ENCODE data around the gene SYT2. TPM values are rescaled to one million over a fixed set of nuclear protein-coding genes. Genes with fewer than 3 reads are reported as not detected.
"Not testable (repeated sequence)": the region's sequence is repeated elsewhere in the genome, so short reads cannot be mapped to it uniquely, and the experiment has no call there.

Gene SYT2
- total RNA-seq, 1 experiment from 2014 or later: not detected

DNA sequence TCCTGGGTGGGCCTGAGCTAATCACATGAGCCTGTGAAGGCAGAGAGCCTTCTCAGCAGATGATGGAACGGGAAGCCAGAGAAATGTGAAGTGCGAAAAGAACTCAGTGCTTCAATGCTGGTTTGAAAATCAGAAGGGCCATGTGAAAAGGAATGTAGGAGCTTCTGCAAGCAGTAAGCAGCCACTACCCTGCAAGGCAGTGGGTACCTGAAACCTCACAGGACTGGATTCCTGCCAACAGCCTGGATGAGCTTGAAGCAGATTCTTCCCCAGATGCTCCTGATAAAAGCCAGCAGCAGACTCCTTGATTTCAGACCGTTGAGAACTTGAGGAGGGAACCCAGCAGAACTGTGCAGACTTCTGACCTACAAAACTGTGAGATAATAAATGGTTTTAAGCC is 158.6 kb downstream of the SYT2 start:
- no peak for DNase-seq (ENCODE audit: low read depth)
- in situ Hi-C loops (cut with HindIII; ENCODE audit: low pct_unique_long_range_greater_than_20kb, low sequenced_read_pairs): no loop called here

DNA sequence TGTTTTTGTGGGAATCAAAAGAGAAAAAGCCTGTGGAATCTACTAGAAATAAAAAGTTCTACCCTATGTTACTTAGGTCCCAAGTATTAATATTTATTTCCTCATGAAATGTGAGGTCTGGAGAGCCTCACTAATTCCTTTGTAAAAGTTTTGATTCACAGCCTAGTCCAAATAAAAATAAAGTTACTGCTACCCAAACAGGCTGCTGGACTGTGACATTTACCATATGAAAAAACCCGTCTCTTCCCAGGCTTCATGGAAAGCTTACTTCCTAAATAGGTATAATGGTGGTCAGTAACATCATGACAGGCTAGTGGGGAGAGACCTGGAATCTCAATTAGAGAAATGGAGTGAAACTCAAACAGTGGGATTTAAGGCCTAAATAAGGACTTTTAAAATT is 160.2 kb downstream of the SYT2 start:
- DNase-seq (ENCODE audit: low read depth); in situ Hi-C loops (cut with HindIII; ENCODE audit: low pct_unique_long_range_greater_than_20kb, low sequenced_read_pairs): not testable (repeated sequence)

DNA sequence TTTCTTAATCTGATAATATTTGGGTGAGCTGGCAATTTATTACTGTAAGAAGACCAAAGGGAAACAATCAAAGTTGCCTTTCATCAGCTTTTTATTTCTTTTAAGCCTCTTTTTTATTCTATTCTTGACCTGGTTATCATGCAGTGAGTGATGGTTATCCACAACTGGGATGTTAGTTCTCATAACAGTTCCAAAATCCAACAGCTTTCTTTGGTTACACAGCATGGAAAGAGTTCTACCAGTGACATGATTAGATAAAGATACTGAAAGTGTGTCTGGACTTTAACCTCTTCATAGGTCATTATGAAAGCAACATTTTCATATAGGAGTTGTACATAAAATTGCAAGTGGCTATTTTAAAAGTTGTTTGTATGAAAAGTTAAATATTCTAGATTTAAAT is 163.0 kb downstream of the SYT2 start:
- in situ Hi-C loops (cut with HindIII; ENCODE audit: low pct_unique_long_range_greater_than_20kb, low sequenced_read_pairs): no loop called here
- no peak for DNase-seq (ENCODE audit: low read depth)

DNA sequence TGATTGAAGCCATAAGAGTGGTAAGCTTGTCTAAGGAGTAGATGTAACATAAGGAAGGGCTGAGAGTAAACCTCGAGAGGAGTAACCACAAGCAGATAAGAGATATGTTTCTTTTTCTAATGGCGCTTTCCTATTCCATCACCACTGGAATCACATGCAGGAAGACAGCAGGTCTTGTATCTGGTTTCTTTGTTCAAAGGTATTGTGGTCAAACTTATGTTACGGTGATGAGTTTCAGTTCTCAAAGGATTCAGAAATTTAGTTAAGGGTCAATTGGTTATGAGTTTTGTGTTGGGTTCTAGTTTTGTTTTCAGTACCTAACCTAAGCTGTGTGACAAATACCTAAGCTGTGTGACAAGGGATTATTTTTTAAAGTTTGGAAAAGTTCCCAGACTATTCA is 163.5 kb downstream of the SYT2 start:
- in situ Hi-C loops (cut with HindIII; ENCODE audit: low pct_unique_long_range_greater_than_20kb, low sequenced_read_pairs); DNase-seq (ENCODE audit: low read depth): not testable (repeated sequence)

DNA sequence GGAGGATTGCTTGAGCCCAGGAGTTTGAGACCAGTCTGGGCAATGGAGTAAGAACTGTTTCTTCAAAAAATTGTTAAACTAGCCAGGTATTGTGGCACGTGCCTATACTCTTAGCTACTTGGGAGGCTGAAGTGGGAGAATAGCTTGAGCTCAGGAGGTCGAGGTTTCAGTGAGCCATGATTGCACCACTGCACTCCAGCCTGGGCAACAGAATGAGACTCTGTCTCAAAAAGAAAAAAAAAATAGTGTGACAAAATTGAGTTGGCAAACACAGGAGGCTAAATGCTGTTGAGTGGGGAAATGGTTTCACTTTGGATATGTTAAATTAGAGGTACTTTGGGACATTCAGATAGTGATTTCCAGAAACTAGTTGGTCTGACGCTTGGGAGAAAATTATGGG is 163.9 kb downstream of the SYT2 start:
- in situ Hi-C loops (cut with HindIII; ENCODE audit: low pct_unique_long_range_greater_than_20kb, low sequenced_read_pairs); DNase-seq (ENCODE audit: low read depth): not testable (repeated sequence)

DNA sequence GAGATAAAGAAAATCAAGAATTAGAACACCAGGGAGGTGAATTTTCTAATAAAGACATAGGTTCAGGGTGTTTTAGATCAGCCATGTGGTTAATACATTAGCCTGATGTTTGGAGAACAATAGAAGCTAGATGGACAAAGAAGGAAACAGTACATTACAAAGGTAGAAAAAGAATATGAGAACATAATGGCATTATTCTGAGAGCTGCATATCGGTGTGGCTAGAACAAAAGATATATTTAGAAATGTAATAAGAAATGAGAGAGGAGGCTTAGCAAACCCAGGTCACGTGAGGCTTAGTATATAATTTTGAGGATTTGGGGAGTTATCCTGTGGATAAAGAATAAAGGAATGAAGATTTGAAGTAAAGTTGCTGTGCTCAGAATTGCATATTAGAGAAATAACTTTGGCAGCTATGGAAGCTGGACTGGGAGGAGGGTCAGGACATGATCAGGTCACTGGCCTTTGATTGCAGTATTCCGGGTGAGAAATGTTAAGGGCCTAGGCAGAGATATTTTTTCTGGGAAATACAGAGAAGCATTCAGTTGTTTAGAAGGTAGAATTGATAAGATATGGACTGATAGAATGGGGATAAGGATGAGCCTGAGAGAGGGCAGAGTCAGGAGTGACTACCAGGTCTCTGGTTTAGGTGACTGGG is 164.5 kb downstream of the SYT2 start:
- DNase-seq (ENCODE audit: low read depth); in situ Hi-C loops (cut with HindIII; ENCODE audit: low pct_unique_long_range_greater_than_20kb, low sequenced_read_pairs): not testable (repeated sequence)

DNA sequence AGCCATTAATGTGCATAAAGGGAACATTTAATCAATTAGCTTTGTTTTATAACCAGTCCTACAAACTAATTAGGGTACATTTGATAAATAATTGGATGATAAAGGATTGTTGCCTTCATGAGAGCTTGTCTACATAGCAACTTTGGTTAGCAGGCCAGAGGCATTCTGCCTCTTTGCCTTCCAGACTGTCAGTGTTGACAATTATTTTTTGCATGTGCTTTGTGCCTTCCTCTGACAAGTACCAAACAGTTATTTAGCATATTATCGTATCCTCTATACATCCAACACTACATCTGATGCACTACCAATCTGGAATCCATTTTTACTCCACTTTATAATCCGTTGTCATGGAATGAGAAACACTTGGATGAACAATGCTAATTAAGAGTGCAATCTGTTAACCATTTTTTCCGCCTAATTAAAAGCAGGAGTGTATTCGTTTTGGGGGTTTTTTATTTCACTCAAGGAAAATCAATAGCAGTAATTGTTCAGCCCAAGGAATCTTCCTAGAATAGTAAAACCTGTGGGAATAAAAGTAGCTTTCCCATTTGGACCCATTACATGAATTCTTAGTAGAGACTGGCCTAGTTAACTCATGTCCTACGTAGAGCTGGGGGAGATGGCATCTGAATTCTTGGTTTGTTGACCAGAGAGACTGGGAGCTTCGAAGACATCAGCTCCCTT is 165.3 kb downstream of the SYT2 start:
- DNase-seq (ENCODE audit: low read depth); in situ Hi-C loops (cut with HindIII; ENCODE audit: low pct_unique_long_range_greater_than_20kb, low sequenced_read_pairs): not testable (repeated sequence)

DNA sequence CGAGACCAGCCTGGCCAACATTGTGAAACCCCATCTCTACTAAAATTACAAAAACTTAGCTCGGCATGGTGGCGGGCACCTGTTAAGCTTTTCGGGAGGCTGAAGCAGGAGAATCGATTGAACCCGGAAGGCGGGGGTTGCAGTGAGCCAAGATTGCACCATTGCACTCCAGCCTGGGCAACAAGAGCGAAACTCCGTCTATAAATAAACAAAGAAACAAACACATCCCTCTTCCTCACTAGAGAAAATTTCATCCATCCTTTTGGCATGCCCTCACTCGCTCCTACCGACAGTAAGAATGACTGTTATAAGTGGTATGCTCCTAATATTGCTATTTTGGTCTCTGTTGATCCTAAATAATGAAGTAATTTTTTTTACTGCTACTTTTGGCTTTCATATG is 166.7 kb downstream of the SYT2 start:
- DNase-seq (ENCODE audit: low read depth); in situ Hi-C loops (cut with HindIII; ENCODE audit: low pct_unique_long_range_greater_than_20kb, low sequenced_read_pairs): not testable (repeated sequence)

DNA sequence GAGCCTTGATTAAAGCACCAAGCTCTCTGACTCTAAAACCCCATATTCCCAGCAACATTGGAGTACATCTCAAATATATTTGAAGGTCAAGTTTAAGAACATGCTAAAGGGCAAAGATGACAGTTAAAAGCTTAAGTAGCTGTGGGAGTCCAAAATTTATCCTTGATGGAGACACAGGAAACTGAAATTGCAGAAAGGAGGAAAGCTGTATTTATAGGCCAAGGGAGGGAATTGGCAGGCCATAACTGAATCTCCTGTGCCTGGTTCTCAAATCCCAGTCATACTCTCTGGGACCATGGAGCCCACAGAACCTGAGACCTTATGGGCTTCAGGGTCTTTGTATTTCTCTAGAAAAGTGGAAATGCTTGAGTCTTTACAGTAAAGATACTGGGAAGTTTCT is 167.8 kb downstream of the SYT2 start:
- in situ Hi-C loops (cut with HindIII; ENCODE audit: low pct_unique_long_range_greater_than_20kb, low sequenced_read_pairs); DNase-seq (ENCODE audit: low read depth): not testable (repeated sequence)

DNA sequence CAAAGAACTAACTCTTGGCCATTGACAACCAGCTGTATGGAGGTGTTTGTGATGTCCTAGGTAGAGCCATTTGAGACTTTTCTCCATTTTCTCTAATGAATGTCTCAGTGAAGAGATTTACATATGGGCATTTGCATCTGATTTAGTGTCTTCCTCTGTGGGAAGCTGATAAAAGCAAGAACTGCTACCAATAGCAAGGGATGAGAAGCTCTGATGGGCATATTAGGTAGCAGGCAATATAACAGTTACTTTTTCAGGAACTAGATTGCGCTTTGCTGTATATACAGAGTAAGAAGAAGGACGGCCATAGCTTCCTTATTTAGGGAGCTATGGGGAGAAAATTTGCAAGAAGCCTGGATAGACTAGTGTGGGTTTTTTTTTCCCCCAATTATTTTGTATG is 169.4 kb downstream of the SYT2 start:
- DNase-seq (ENCODE audit: low read depth); in situ Hi-C loops (cut with HindIII; ENCODE audit: low pct_unique_long_range_greater_than_20kb, low sequenced_read_pairs): not testable (repeated sequence)

Other genes starting within 250 kb of the SYT2 start
- gene KDM5B, start 98.0 kb upstream of the SYT2 start, total RNA-seq (2014; rRNA removed; shearing (Covaris generic); ENCODE audit: low replicate concordance): 3.9 and 19.2 TPM in 2 replicates
- gene PCAT6, start 100.5 kb upstream of the SYT2 start, total RNA-seq (2014; rRNA removed; shearing (Covaris generic); ENCODE audit: low replicate concordance): not detected in 2 replicates
- gene RABIF, start 178.7 kb upstream of the SYT2 start, total RNA-seq (2014; rRNA removed; shearing (Covaris generic); ENCODE audit: low replicate concordance): 4.1 and 6.4 TPM in 2 replicates
- 18.2 and 19.0 TPM in 2 replicates for gene KLHL12, start 216.8 kb upstream of the SYT2 start, total RNA-seq (2014; rRNA removed; shearing (Covaris generic); ENCODE audit: low replicate concordance)
- gene ADIPOR1, start 247.9 kb upstream of the SYT2 start, total RNA-seq (2014; rRNA removed; shearing (Covaris generic); ENCODE audit: low replicate concordance): 85.5 and 96.0 TPM in 2 replicates